IMR-90 (cell line): ENCODE measurements around the gene GPR62. TPM values are rescaled to one million over a fixed set of nuclear protein-coding genes. Genes with fewer than 3 reads are reported as not detected.

Experiments used
- ATAC-seq: fragments of 200-7000 bp; cut with Tn5 transposase; 2 replicates; pipeline ENCODE4 v1.9.1; 2020; ENCODE audit warnings: low read depth, mild to moderate bottlenecking, moderate library complexity
- BruUV-seq: library from RNA; stranded (reverse); fragments of 400-500 nt; replicated peaks from 2 replicates; lab custom pipeline; 2021; lab: Mats Ljungman, UMichigan
- CTCF ChIA-PET: fragments of 300-600 bp; formaldehyde crosslinking; extraction: SDS; loops from one replicate; lab custom pipeline; 2021; ENCODE audit warnings: antibody characterized with exemption; lab: Yijun Ruan, JAX
- POLR2A ChIA-PET: fragments of 300-600 bp; sonication (Branson Sonifier 250); formaldehyde crosslinking; loops from one replicate; lab custom pipeline; 2022; ENCODE audit warnings: antibody characterized with exemption; ENCODE audit not compliant: unreplicated experiment; lab: Charles Lee
- DNase-seq: peaks from one replicate; pipeline ENCODE4 v3.0.0; 2013
- H2AFZ ChIP-seq: replicated peaks from 2 replicates; pipeline ENCODE3; 2013; ENCODE audit warnings: low read length, mild to moderate bottlenecking; ENCODE audit not compliant: poor library complexity
- H2AK5ac ChIP-seq: 2 replicates; pipeline ENCODE4 v1.6.1; 2013; ENCODE audit warnings: low read depth, low read length, inconsistent platforms
- H2AK9ac ChIP-seq: replicated peaks from 2 replicates; pipeline ENCODE3; 2013; ENCODE audit warnings: mild to moderate bottlenecking, low read depth, low read length, moderate library complexity; ENCODE audit not compliant: poor library complexity
- H2BK120ac ChIP-seq: 2 replicates; pipeline ENCODE4 v1.6.1; 2013; ENCODE audit warnings: low read depth, low read length, inconsistent platforms
- H2BK15ac ChIP-seq: 3 replicates; pipeline ENCODE4 v1.6.1; 2013; ENCODE audit warnings: low read depth, low read length, inconsistent platforms
- H2BK20ac ChIP-seq: 2 replicates; pipeline ENCODE4 v1.6.1; 2013; ENCODE audit warnings: low read depth, mild to moderate bottlenecking, inconsistent platforms, low read length, moderate library complexity
- H2BK5ac ChIP-seq: 2 replicates; pipeline ENCODE4 v1.6.1; 2013; ENCODE audit warnings: mild to moderate bottlenecking, low read depth, low read length, inconsistent platforms; ENCODE audit not compliant: poor library complexity, severe bottlenecking
- H3K14ac ChIP-seq: replicated peaks from 2 replicates; pipeline ENCODE4 v1.6.1; 2013; ENCODE audit warnings: low read depth, low read length, inconsistent platforms
- H3K18ac ChIP-seq: 2 replicates; pipeline ENCODE4 v1.6.1; 2013; ENCODE audit warnings: low read depth, low read length, control low read depth
- H3K23ac ChIP-seq: 2 replicates; pipeline ENCODE4 v1.6.1; 2013; ENCODE audit warnings: low read depth, low read length, inconsistent platforms
- H3K27ac ChIP-seq: 2 replicates; pipeline ENCODE4 v1.5.1; 2013; ENCODE audit warnings: mild to moderate bottlenecking, control low read depth, low read length; ENCODE audit not compliant: insufficient read depth
- H3K27me3 ChIP-seq: 2 replicates; pipeline ENCODE4 v1.6.1; 2013; ENCODE audit warnings: low read length; ENCODE audit not compliant: control insufficient read depth, insufficient read depth
- H3K36me3 ChIP-seq: 2 replicates; pipeline ENCODE4 v1.6.1; 2013; ENCODE audit warnings: low read length, mixed read lengths; ENCODE audit not compliant: control insufficient read depth, insufficient read depth
- H3K4ac ChIP-seq: 2 replicates; pipeline ENCODE4 v1.6.1; 2013; ENCODE audit warnings: low read depth, low read length, inconsistent platforms
- H3K4me1 ChIP-seq: 2 replicates; pipeline ENCODE4 v1.6.1; 2013; ENCODE audit warnings: low read length, mixed read lengths; ENCODE audit not compliant: control insufficient read depth, insufficient read depth
- H3K4me2 ChIP-seq: 2 replicates; pipeline ENCODE4 v1.6.1; 2013; ENCODE audit warnings: low read depth, mild to moderate bottlenecking, control low read depth, low read length, moderate library complexity
- H3K4me3 ChIP-seq: 2 replicates; pipeline ENCODE4 v1.5.1; 2013; ENCODE audit warnings: low read depth, mild to moderate bottlenecking, control low read depth, low read length, moderate library complexity; ENCODE audit not compliant: insufficient read depth
- H3K56ac ChIP-seq: 2 replicates; pipeline ENCODE4 v1.6.1; 2013; ENCODE audit warnings: low read length, inconsistent platforms; ENCODE audit not compliant: insufficient read depth; ENCODE audit errors: extremely low read depth
- H3K79me1 ChIP-seq, 2 experiments: 2 replicates each; pipeline ENCODE4 v1.6.1; 2013; ENCODE audit warnings: low read length in 2 of 2, inconsistent platforms in 1 of 2, low read depth in 1 of 2
- H3K9ac ChIP-seq: 2 replicates; pipeline ENCODE4 v1.6.1; 2013; ENCODE audit warnings: low read depth, low read length, control low read depth
- H3K9me1 ChIP-seq: 2 replicates; pipeline ENCODE4 v1.6.1; 2013; ENCODE audit warnings: low read length, inconsistent platforms; ENCODE audit not compliant: insufficient read depth
- H3K9me3 ChIP-seq: 2 replicates; pipeline ENCODE4 v1.6.1; 2013; ENCODE audit warnings: low read length; ENCODE audit not compliant: control insufficient read depth, insufficient read depth
- H4K20me1 ChIP-seq: 2 replicates; pipeline ENCODE4 v1.6.1; 2013; ENCODE audit warnings: low read length, inconsistent platforms; ENCODE audit not compliant: insufficient read depth
- H4K5ac ChIP-seq: 2 replicates; pipeline ENCODE4 v1.6.1; 2013; ENCODE audit warnings: mild to moderate bottlenecking, low read depth, low read length, control low read depth
- H4K8ac ChIP-seq, 2 experiments: 2 replicates each; pipeline ENCODE4 v1.6.1; 2013; ENCODE audit warnings: low read depth in 2 of 2, low read length in 2 of 2, control low read depth in 1 of 2, inconsistent platforms in 1 of 2
- H4K91ac ChIP-seq: 2 replicates; pipeline ENCODE4 v1.6.1; 2013; ENCODE audit warnings: low read depth, low read length, inconsistent platforms; ENCODE audit not compliant: insufficient read depth
- BHLHE40 ChIP-seq: fragments of 150-350 bp; IDR thresholded peaks from 2 replicates; pipeline ENCODE4 v1.6.1; 2016; ENCODE audit warnings: mild to moderate bottlenecking, low read depth, low read length
- CEBPB ChIP-seq: IDR thresholded peaks from 2 replicates; pipeline ENCODE4 v1.6.1; 2012; ENCODE audit warnings: low read depth, low read length, improper control_type of control experiment
- FOS ChIP-seq: fragments of 150-350 bp; IDR thresholded peaks from 2 replicates; pipeline ENCODE4 v1.6.1; 2016; ENCODE audit warnings: low read depth, low read length
- MAFK ChIP-seq: IDR thresholded peaks from 2 replicates; pipeline ENCODE4 v1.6.1; 2012; ENCODE audit warnings: low read depth, low read length, improper control_type of control experiment
- MXI1 ChIP-seq: IDR thresholded peaks from 2 replicates; pipeline ENCODE4 v1.6.1; 2012; ENCODE audit warnings: low read depth, mild to moderate bottlenecking, low read length, moderate library complexity, borderline replicate concordance
- NFE2L2 ChIP-seq: fragments of 150-350 bp; IDR thresholded peaks from 2 replicates; pipeline ENCODE4 v1.6.1; 2016; ENCODE audit warnings: low read depth, mild to moderate bottlenecking, low read length
- RAD21 ChIP-seq: IDR thresholded peaks from 2 replicates; pipeline ENCODE4 v1.6.1; 2012; ENCODE audit warnings: low read length, improper control_type of control experiment
- RFX5 ChIP-seq: IDR thresholded peaks from 2 replicates; pipeline ENCODE4 v1.8.0; 2012; ENCODE audit warnings: low read depth, mild to moderate bottlenecking, low read length, moderate library complexity
- WGBS, 2 experiments: methylation state at CpG; one replicate each; pipeline versions ENCODE4 v1.1.5 to v1.1.7; 2013; ENCODE audit warnings: missing lambda C conversion rate in 2 of 2; ENCODE audit not compliant: insufficient read length in 1 of 2; ENCODE audit errors: extremely low coverage in 2 of 2; 5-methylcytosine and 5-hydroxymethylcytosine counted together
- dilution Hi-C: fragments of 300-500 bp; cut with HindIII; formaldehyde crosslinking; loops from one replicate; pipeline ENCODE4 v1.14.3; 2018; ENCODE audit warnings: low sequenced_read_pairs; ENCODE audit not compliant: unreplicated experiment
- in situ Hi-C: fragments of 300-500 bp; cut with MboI; formaldehyde crosslinking; loops from 3 replicates; pipeline ENCODE4 v1.14.3; 2019; ENCODE audit warnings: low sequenced_read_pairs, inconsistent platforms, mixed read lengths
- intact Hi-C: fragments of 100-400 bp; cut with micrococcal nuclease; formaldehyde crosslinking; loops from 2 replicates; pipeline ENCODE4 v1.10.0; 2022
- polyA plus RNA-seq, 3 experiments: library from polyadenylated mRNA; depleted of rRNA; stranded (reverse); fragments of >200 nt; gene quantifications; 2 replicates each; pipeline ENCODE4 v1.2.3, GENCODE V29; 2012; ENCODE audit warnings: low replicate concordance in 1 of 3
- total RNA-seq: library from RNA; depleted of rRNA; stranded (reverse); fragments of >200 nt; gene quantifications from 2 replicates; pipeline ENCODE4 v1.2.3, GENCODE V29; 2012
- TF ChIP-seq, protein P1 (sequence below): fragments of 150-350 bp; IDR thresholded peaks from 2 replicates; pipeline ENCODE4 v1.6.1; 2017; ENCODE audit warnings: mild to moderate bottlenecking, antibody characterized with exemption, low read length, low read depth

The GPR62 gene
- total and polyA plus RNA-seq, 2 of the 4 experiments (the other 2 are of a cell fraction), result under 0.01 TPM; not detected in 1

DNA sequence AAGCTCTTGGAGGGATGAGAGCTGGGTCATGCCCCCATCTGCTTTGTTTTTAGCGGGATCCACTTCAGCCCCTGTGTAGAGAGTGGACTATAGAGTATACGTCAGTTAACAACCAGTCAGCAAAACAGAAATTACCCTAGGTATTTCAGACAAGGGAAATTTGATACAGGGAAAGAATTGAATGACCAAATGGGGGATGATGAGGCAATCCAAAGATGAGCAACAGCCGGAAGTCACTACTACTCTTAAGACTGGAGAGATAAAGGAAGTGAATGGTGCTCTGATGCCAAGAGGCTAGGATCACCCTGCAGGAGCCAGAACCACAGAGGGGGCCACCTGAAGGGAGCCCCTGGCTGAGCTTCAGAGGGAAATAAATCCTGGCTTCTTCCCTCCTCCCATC lies 1.7 kb upstream of the GPR62 start:
- Histone ChIP-seq H3K36me3 (peaks cover 12% of the 10 kb centered on the region; the same call in 1 of the 2 replicates), H3K9me1 (peaks cover 6% of the 10 kb centered on the region; the same call in 1 of the 2 replicates), H3K4ac (0 out of 2 replicates have a peak overlapping the region, but pooled peaks have one; percentile 30), H3K4me1 (peaks cover 9% of the 10 kb centered on the region), H3K4me2 (no peak overlapping the region), H2BK5ac (no peak overlapping the region), H2AK5ac (no peak overlapping the region), H3K27ac (peak overlapping the region; percentile 41; the same call in 1 of the 2 replicates), H3K9ac (no peak overlapping the region), H4K8ac (peak overlapping the region; percentile 36 to 41; a peak in 3 of 4 replicates), H3K18ac (no peak overlapping the region), H3K14ac (no peak overlapping the region), H3K79me1 (no peaks in the 10 kb centered on the region), H4K5ac (peak overlapping the region; percentile 69), H3K23ac (no peak overlapping the region), H3K9me3 (no peaks in the 10 kb centered on the region), H2BK20ac (0 out of 2 replicates have a peak overlapping the region, but pooled peaks have one; percentile 43), H2AK9ac (no peak overlapping the region), H3K27me3 (no peaks in the 10 kb centered on the region), H4K91ac (no peak overlapping the region), H2BK15ac (no peak overlapping the region), H2AFZ (peak overlapping the region; percentile 59), H3K56ac (no peak overlapping the region), H4K20me1 (peaks cover 3% of the 10 kb centered on the region; the same call in 1 of the 2 replicates), H3K4me3 (no peak overlapping the region), H2BK120ac (no peak overlapping the region)
- dilution Hi-C loops, result no loop called here
- no TSS peak for BruUV-seq
- WGBS, 2 experiments, result no CpG with 5 or more reads among the region's 3 CpGs
- ChIA-PET POLR2A (interaction anchor here (0.6 to 1.0 kb wide), 2 partner anchors 12 to 14 kb away, joined by 3 to 10 read pairs; partner anchors contain the start of gene RRP9), CTCF (interaction anchor here (0.6 to 0.9 kb wide), 2 partner anchors 12 to 20 kb away, joined by 4 to 6 read pairs; partner anchors contain the start of genes ABHD14B and RRP9)
- intact Hi-C loops, result no loop called here
- TF ChIP-seq RFX5 (no peak), RAD21 (no peak), MXI1 (no peak), CEBPB (peak; percentile 98), FOS (no peak; the same call in 1 of the 2 replicates), NFE2L2 (peak; percentile 29; the same call in 1 of the 2 replicates), MAFK (peak; percentile 91), BHLHE40 (no peak)
- TF ChIP-seq, protein P1, sequence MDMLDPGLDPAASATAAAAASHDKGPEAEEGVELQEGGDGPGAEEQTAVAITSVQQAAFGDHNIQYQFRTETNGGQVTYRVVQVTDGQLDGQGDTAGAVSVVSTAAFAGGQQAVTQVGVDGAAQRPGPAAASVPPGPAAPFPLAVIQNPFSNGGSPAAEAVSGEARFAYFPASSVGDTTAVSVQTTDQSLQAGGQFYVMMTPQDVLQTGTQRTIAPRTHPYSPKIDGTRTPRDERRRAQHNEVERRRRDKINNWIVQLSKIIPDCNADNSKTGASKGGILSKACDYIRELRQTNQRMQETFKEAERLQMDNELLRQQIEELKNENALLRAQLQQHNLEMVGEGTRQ, result no peak
- in situ Hi-C loops, result loop anchor here (25.0 kb wide), 1 partner anchor 1616 kb away; the partner anchor contains the start of genes RASSF1, TUSC2 and ZMYND10
- DNase-seq (peak; percentile 91), ATAC-seq (peak; percentile 77)
